Upper lobe of left lung (tissue), 6 donors: Measurements from ENCODE around the gene FAF1. TPM values are rescaled to one million over a fixed set of nuclear protein-coding genes. Genes with fewer than 3 reads are reported as not detected.

ENCODE experiments used
- ATAC-seq, 2 donors: fragments of 200-7000 bp; cut with Tn5 transposase; one replicate each; pipeline ENCODE4 v1.9.1; 2022; ENCODE audit warnings: mild to moderate bottlenecking in 2 of 2, moderate library complexity in 2 of 2; ENCODE audit not compliant: low FRiP score in 2 of 2
- DNase-seq, 2 donors: peaks; one replicate each; pipeline ENCODE4 v3.0.0-alpha.2; 2019 to 2020
- H3K27ac ChIP-seq, 4 donors: fragments of 200-600 bp; sonication (generic); one replicate each; pipeline ENCODE4 v1.5.1; 2016 to 2019
- H3K27me3 ChIP-seq, 4 donors: fragments of 200-600 bp; sonication (generic); one replicate each; pipeline ENCODE4 v1.5.1; 2017 to 2019
- H3K36me3 ChIP-seq, 4 donors: fragments of 200-600 bp; sonication (generic); one replicate each; pipeline ENCODE4 v1.5.1; 2016 to 2019
- H3K4me1 ChIP-seq, 4 donors: fragments of 200-600 bp; sonication (generic); one replicate each; pipeline ENCODE4 v1.5.1; 2018 to 2019
- H3K4me3 ChIP-seq, 4 donors: fragments of 200-600 bp; sonication (generic); one replicate each; pipeline ENCODE4 v1.5.1; 2017 to 2019; ENCODE audit warnings: mild to moderate bottlenecking in 2 of 4, moderate library complexity in 1 of 4
- H3K9me3 ChIP-seq, 4 donors: fragments of 200-600 bp; sonication (generic); one replicate each; pipeline ENCODE4 v1.5.1; 2018 to 2019
- CTCF ChIP-seq, 6 experiments: fragments of 450-650 bp in 4 of 6; fragments of 200-600 bp in 2 of 6; sonication (generic) in 2 of 6; IDR thresholded peaks; one replicate each; pipeline ENCODE4 v1.5.1; 2016 to 2019; ENCODE audit warnings: antibody characterized with exemption in 6 of 6
- EP300 ChIP-seq, 4 donors: sonication (generic); formaldehyde crosslinking; IDR thresholded peaks; one replicate each; pipeline ENCODE4 v1.5.1; 2017; ENCODE audit warnings: antibody characterized with exemption in 4 of 4, control low read depth in 2 of 4
- POLR2A ChIP-seq, 4 donors: fragments of 450-650 bp; IDR thresholded peaks; one replicate each; pipeline ENCODE4 v1.5.1; 2016 to 2017; ENCODE audit warnings: antibody characterized with exemption in 4 of 4, mild to moderate bottlenecking in 2 of 4
- POLR2AphosphoS5 ChIP-seq, 2 donors: sonication (generic); formaldehyde crosslinking; IDR thresholded peaks; one replicate each; pipeline ENCODE4 v1.5.1; 2017; ENCODE audit warnings: antibody characterized with exemption in 2 of 2
- WGBS, 2 donors: methylation state at CpG; one replicate each; pipeline ENCODE4 v1.1.5; 2017 to 2018; 5-methylcytosine and 5-hydroxymethylcytosine counted together
- total RNA-seq, 6 donors: library from RNA; depleted of rRNA in 4 of 6; stranded (reverse); fragments of >200 nt in 4 of 6; gene quantifications; one replicate each; pipeline versions ENCODE4 v1.1.0 to v1.2.1, GENCODE V29; 2016 to 2021
- donor health status: DM: no; HTN: no; CAD: no; lungs with moderate emphysema.
- donor health status: DM: no; HTN: yes; CAD: no; lungs with severe emphysema.

The FAF1 gene
- total RNA-seq, 6 donors from 2014 or later, result 30.2 to 52.3 (median 35.0) TPM

- 69 to 87% methylated on average over 3 of the region's 3 CpGs for WGBS, 2 donors
- ATAC-seq (no peak), DNase-seq (no peak)
- H3K36me3 ChIP-seq, result peaks cover 0 to 22% (median 10%) of the 10 kb centered on the region in 4 donors
- no peaks in the 10 kb centered on the region for H3K27me3 ChIP-seq
- H3K4me1 ChIP-seq, result no peaks in the 10 kb centered on the region
- no peak overlapping the region for H3K27ac ChIP-seq
- TF ChIP-seq POLR2AphosphoS5 (IDR thresholded peaks at IDR 0.05), result no peak
- no peak for TF ChIP-seq POLR2A (IDR thresholded peaks at IDR 0.05)
- no peak for TF ChIP-seq CTCF (IDR thresholded peaks at IDR 0.05)
- no peak for TF ChIP-seq EP300 (IDR thresholded peaks at IDR 0.05)
- no peak overlapping the region for H3K4me3 ChIP-seq
- no peaks in the 10 kb centered on the region for H3K9me3 ChIP-seq
These were observed 488.1 kb downstream of the FAF1 start for GRCh38 chr1:50471967-50472366.

GRCh38 chr1:50462964-50463363 lies 497.1 kb downstream of the FAF1 start:
- ATAC-seq (no peak), DNase-seq (no peak)
- Histone ChIP-seq H3K36me3 (no peaks in the 10 kb centered on the region), H3K4me3 (no peak overlapping the region), H3K4me1 (no peaks in the 10 kb centered on the region), H3K27ac (no peak overlapping the region), H3K9me3 (no peaks in the 10 kb centered on the region), H3K27me3 (no peaks in the 10 kb centered on the region)
- WGBS, 2 donors, result 96 to 98% methylated on average over 2 of the region's 2 CpGs
- TF ChIP-seq POLR2A (IDR thresholded peaks at IDR 0.05) (no peak), POLR2AphosphoS5 (IDR thresholded peaks at IDR 0.05) (no peak), CTCF (IDR thresholded peaks at IDR 0.05) (no peak), EP300 (IDR thresholded peaks at IDR 0.05) (no peak)

DNA sequence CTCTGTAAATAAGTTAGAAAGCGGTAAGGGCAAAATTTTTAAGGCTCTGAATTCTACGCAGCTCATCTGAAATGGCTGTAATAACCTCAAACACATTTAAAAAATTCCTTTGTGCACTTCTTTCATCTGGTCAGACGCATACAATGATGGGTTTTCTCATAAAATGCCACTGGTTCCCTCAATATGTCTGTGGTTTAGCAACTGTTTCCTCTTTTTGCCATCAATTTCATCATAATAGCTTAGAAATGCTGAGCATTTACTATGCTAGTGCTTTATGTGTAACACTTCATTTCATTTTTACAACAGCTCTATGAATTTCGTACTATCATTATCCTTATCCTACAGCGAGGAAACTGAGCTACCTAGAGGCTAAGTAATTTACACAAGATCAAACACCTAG lies 501.6 kb downstream of the FAF1 start:
- 78 to 85% methylated on average over 5 of the region's 5 CpGs for whole genome bisulfite sequencing, 2 donors
- H3K36me3 ChIP-seq, result no peaks in the 10 kb centered on the region
- ATAC-seq, result peak in 1 of 2 donors; percentile 46

GRCh38 chr1:50454911-50455310 lies 505.2 kb downstream of the FAF1 start:
- no peak for TF ChIP-seq POLR2AphosphoS5 (IDR thresholded peaks at IDR 0.05)
- no peak for TF ChIP-seq POLR2A (IDR thresholded peaks at IDR 0.05)
- Histone ChIP-seq H3K4me3 (no peak overlapping the region), H3K4me1 (no peaks in the 10 kb centered on the region), H3K27me3 (no peaks in the 10 kb centered on the region), H3K9me3 (no peaks in the 10 kb centered on the region), H3K27ac (no peak overlapping the region), H3K36me3 (no peaks in the 10 kb centered on the region)
- ATAC-seq (no peak), DNase-seq (no peak)
- 100% methylated on average over 1 of the region's 1 CpG for WGBS, 2 donors

More for the DNA sequence above, 501.6 kb downstream of the FAF1 start:
- H3K27me3 ChIP-seq, result no peaks in the 10 kb centered on the region
- H3K4me1 ChIP-seq, result no peaks in the 10 kb centered on the region
- no peaks in the 10 kb centered on the region for H3K9me3 ChIP-seq
- TF ChIP-seq EP300 (IDR thresholded peaks at IDR 0.05) (no peak), POLR2A (IDR thresholded peaks at IDR 0.05) (no peak), CTCF (IDR thresholded peaks at IDR 0.05) (no peak), POLR2AphosphoS5 (IDR thresholded peaks at IDR 0.05) (no peak)
- DNase-seq, result no peak
- no peak overlapping the region for H3K4me3 ChIP-seq
- H3K27ac ChIP-seq, result no peak overlapping the region

DNA sequence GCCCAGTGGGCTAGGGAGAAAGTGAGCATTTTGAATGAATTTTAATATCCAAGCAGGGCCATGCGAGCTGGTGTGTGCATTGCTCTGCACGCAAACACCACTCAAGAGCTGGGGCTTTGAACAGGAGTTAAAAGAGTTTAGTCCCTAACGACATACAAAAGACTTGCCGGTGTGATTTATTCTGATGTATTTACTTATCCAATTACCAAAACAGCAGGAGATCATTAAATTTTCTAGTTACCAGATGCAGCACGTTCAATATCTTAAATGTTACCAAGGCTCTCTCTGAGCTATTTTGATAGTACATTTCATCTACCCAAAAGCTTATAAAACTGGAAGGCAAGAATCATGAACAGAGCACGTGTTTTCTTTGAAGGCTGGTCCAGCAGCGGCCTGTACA lies 506.8 kb downstream of the FAF1 start:
- no peaks in the 10 kb centered on the region for H3K4me1 ChIP-seq
- H3K9me3 ChIP-seq, result no peaks in the 10 kb centered on the region
- ATAC-seq, result no peak
- TF ChIP-seq EP300 (IDR thresholded peaks at IDR 0.05), result no peak
- no peak for TF ChIP-seq CTCF (IDR thresholded peaks at IDR 0.05)
- TF ChIP-seq POLR2AphosphoS5 (IDR thresholded peaks at IDR 0.05), result no peak
- TF ChIP-seq POLR2A (IDR thresholded peaks at IDR 0.05), result no peak
- no peaks in the 10 kb centered on the region for H3K36me3 ChIP-seq
- no peaks in the 10 kb centered on the region for H3K27me3 ChIP-seq
- no peak overlapping the region for H3K27ac ChIP-seq
- no peak for DNase-seq
- 94 to 95% methylated on average over 7 of the region's 7 CpGs for WGBS, 2 donors
- H3K4me3 ChIP-seq, result no peak overlapping the region
